Activated CD4-positive, CD25-positive, alpha-beta regulatory T cell treated with anti-CD3 and anti-CD28 coated beads, Interleukin-2, amount 50 U/mL, for 24 hours (primary cell): ENCODE results near the gene VASH1.
"Not testable (repeated sequence)": the region's sequence is repeated elsewhere in the genome, so short reads cannot be mapped to it uniquely, and the experiment has no call there.

Experiments
- ATAC-seq, 2 donors: fragments of 150-1000 bp; cut with Tn5 transposase; one replicate each; pipeline ENCODE4 v1.10.0; 2021; ENCODE audit warnings: mild to moderate bottlenecking in 1 of 2, moderate library complexity in 1 of 2

VASH1 gene

GRCh38 chr14:76761136-76761959 is at the start of gene VASH1:
VASH1 (plus strand) TSS chr14:76761468; CDS start chr14:76762822, 1,354 bp downstream.
- ATAC-seq = peak; percentile 83 to 86

GRCh38 chr14:76713121-76713520 is 48.1 kb upstream of the VASH1 start:
- no peak for ATAC-seq

- ATAC-seq = no peak
Observed at GRCh38 chr14:76714470-76714869, 46.8 kb upstream of the VASH1 start.

- no peak for ATAC-seq
Observed at GRCh38 chr14:76715101-76715500, 46.2 kb upstream of the VASH1 start.

GRCh38 chr14:76715511-76716081 is 45.7 kb upstream of the VASH1 start:
- ATAC-seq = no peak

- ATAC-seq = no peak
Observed at GRCh38 chr14:76716285-76716684, 45.0 kb upstream of the VASH1 start.

- ATAC-seq = no peak
Observed at GRCh38 chr14:76717508-76718290, 43.6 kb upstream of the VASH1 start.

- ATAC-seq = no peak
Observed at GRCh38 chr14:76718306-76719040, 42.8 kb upstream of the VASH1 start.

- no peak for ATAC-seq
Observed at GRCh38 chr14:76719666-76720065, 41.6 kb upstream of the VASH1 start.

GRCh38 chr14:76720382-76720813 is 40.9 kb upstream of the VASH1 start:
- ATAC-seq = no peak

GRCh38 chr14:76721506-76721905 is 39.8 kb upstream of the VASH1 start:
- not testable (repeated sequence) for ATAC-seq

- ATAC-seq = no peak
Observed at GRCh38 chr14:76724651-76725550, 36.4 kb upstream of the VASH1 start.

- ATAC-seq = no peak
Observed at GRCh38 chr14:76726551-76726970, 34.7 kb upstream of the VASH1 start.

- no peak for ATAC-seq
Observed at GRCh38 chr14:76727384-76727783, 33.9 kb upstream of the VASH1 start.

- ATAC-seq = no peak
Observed at GRCh38 chr14:76727901-76728300, 33.4 kb upstream of the VASH1 start.

GRCh38 chr14:76729258-76729657 is 32.0 kb upstream of the VASH1 start:
- ATAC-seq = no peak

GRCh38 chr14:76729953-76730505 is 31.2 kb upstream of the VASH1 start:
- ATAC-seq = no peak

GRCh38 chr14:76734501-76734900 is 26.8 kb upstream of the VASH1 start:
- not testable (repeated sequence) for ATAC-seq

GRCh38 chr14:76736514-76736913 is 24.8 kb upstream of the VASH1 start:
- no peak for ATAC-seq

- no peak for ATAC-seq
Observed at GRCh38 chr14:76741074-76741473, 20.2 kb upstream of the VASH1 start.

GRCh38 chr14:76742185-76742584 is 19.1 kb upstream of the VASH1 start:
- ATAC-seq = no peak
